DMS 273 (cell line): ENCODE measurements around the gene GLRA1.

Experiments used
- DNase-seq: peaks from one replicate; lab custom pipeline; 2025; ENCODE audit not compliant: unreplicated experiment; lab: John Stamatoyannopoulos, UW

Gene GLRA1

GRCh38 chr5:151924564-151925301 is at the start of gene GLRA1:
TSS of gene GLRA1 (minus strand) at chr5:151924851. CDS start at chr5:151924549, 302 bp downstream.
- peak; percentile 80 for DNase-seq

DNA sequence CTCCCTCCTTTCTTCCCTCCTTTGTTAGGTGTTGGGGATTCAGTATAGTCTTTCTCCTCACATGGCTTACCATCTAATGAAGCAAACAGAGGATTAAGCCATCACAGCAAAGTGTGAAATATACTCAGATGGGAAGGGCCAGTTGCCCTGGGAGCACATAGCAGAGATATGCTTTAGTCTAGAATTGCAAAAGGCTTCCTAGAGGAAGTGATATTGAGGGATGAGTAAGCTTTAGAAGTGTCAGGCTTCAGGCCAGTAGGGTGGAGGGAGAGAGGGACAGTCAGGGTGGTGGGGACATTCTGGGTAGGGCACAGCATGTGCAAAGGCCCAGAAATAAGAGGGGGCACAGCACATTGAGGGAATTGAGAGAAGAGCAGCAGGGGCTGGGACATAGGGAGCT is 46.2 kb upstream of the GLRA1 start:
- no peak for DNase-seq

GRCh38 chr5:151967865-151968264 is 43.2 kb upstream of the GLRA1 start:
- no peak for DNase-seq

DNA sequence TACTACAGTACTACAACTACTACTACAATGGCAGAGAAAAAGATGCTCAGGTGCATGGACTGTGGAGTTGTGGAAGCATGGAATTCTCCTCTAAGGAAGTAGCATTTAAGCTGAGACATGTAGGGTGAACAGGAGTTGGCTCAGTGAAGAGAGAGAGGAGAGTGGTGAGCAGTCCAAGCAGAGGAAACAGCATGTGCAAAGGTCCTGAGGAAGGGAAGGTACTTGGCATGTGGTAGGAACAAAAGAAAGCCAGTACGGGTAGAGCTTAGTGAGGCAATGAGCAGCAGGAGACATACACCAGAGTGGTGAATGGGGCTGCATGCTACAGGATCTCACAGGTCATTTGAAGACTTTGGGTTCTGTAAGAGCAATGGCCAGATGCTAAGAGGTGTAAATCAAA is 41.4 kb upstream of the GLRA1 start:
- no peak for DNase-seq

DNA sequence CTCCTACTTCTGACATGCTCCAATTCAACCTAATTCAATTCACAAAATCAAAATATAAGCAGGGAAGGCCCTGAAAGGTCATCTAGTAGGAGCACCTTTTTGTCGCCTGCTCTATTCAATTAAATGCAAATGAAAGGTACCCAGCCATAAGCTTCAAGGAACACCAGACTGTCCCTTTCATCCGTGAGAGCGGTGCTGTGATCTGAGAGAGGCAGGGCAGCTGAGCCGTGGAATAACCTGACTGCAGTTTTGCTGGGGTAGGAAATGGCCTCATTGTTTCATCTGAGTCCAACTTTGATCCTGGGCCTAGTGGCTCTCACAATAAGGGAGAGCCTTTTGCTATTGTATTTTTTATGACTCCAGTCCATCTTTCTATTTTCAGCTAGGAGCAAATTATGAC is 39.8 kb upstream of the GLRA1 start:
- DNase-seq, result no peak

- DNase-seq, result no peak
Observed at GRCh38 chr5:151961557-151961956, 36.9 kb upstream of the GLRA1 start.

GRCh38 chr5:151958111-151958510 is 33.5 kb upstream of the GLRA1 start:
- no peak for DNase-seq

GRCh38 chr5:151956725-151957124 is 32.1 kb upstream of the GLRA1 start:
- no peak for DNase-seq

DNA sequence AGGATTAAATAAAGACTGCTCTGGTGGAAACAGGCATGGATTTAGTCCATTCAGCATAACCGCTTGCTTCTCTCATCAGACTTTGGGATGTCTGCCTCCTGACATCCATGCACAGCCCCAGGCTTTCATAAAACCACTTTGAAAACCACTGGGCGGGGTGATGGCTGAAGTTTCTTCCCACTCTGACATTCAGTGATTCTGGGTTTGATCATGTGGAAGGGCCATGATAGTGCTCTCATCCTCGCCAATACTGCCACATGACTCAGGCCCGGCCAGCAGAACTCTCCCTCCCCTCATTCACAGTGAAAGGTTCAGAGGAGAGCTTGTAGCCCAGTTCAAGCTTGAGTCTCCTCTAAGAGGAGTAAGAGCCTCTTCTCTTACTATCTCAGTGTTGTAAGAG is 29.6 kb upstream of the GLRA1 start:
- DNase-seq, result no peak

DNA sequence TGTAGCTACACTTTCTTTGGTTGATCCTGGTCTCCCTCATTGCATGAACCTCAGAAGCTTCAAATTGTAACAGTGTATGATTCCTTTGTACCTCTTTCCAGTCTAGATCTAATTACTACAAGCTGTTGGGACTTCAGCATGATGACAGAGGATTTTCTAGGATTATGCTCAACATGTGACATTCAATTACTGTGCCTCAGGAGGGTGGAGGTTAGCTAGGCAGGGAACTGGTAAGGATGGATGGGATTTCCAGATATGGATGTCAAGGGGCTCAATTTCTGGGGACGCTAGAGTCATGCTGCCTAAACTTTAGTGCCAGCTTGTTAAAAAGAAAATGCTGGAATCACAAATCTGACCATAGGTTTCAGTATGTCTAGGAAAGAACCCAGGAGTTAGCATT is 29.2 kb upstream of the GLRA1 start:
- DNase-seq, result no peak

DNA sequence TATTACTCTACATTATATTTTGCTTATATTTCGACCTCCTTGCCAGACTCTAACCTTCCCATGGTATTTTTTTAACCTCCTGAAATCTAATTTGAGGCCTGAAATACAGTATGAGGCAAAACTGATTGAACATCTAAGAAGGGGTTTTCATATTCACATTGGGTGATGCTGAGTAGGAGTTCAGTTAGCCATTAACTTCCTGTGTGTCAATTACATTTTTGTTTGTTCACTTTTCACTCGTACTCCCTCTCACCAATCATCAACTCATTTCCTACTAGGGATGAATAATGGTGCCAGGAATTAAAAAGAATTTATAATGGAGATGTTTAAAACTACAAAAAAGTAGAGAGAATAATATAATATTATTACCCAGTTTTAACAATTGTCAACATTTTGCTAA is 27.6 kb upstream of the GLRA1 start:
- DNase-seq, result no peak

DNA sequence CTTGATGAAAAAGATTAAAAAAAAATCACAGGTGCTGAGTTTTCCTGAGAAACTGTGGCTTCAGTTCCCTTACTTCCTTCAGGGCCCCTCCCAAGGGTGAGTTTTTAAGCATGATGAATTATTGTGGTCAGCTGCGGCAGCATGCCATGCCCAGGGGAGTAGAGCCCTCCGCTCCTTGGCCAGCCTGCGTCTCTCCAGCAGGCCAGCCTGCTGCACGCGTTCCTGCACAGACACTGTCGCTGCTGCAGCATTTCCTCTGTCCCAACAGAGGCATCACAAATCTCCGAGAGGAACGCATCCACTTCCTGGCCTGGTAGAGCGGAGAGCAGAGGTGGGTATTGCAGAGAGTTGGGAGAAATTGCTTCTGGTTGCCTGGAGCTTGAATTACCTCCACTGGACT is 26.1 kb upstream of the GLRA1 start:
- DNase-seq, result no peak

DNA sequence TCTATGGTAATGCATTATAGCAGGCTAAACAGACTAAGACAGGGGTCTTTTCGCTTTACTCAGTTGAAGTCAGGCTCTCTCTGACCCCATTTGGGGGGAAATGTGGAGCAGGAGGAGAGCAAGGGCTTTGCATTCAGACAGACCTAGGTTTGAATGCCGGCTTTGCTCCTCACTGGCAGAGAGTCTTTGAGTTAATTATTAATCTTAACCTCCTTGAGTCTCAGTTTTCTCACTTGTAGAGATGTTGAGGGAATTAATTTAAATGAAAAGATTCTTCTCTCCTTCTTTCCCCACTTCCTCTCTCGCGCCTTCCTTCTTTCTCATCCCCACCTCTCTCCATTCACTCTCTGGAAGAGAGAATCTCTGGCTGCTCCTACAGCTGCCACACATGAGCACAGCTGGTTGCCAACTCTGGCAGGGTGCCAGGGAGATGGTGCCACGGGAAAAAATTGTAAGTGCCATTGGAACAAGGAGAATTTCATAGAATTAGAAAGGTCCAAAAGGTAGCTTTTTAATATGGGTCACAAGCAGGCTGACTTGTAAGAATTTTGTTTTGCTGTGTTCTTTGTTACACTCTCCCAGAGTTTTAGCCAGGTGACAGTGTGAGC is 25.2 kb upstream of the GLRA1 start:
- peak; percentile 11 for DNase-seq

DNA sequence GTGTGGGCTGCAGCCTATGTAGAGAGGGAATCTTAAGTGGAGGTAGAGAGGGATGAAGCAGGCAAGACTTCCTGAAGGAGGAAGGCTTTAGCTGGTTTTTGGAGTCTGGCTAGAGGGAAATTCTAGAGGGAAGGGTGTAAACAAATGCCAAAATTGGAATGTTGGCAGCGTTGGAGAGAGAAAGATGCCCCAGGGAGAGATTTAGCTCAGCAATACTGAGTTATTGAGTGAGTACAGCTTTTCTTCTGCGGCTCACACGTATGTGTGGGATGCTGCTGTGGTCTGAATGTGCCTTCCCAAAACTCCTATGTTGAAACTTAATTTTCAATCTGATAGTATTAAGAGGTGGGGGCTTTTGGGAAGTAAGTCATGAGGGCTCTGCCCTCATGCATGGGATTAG is 24.5 kb upstream of the GLRA1 start:
- no peak for DNase-seq

DNA sequence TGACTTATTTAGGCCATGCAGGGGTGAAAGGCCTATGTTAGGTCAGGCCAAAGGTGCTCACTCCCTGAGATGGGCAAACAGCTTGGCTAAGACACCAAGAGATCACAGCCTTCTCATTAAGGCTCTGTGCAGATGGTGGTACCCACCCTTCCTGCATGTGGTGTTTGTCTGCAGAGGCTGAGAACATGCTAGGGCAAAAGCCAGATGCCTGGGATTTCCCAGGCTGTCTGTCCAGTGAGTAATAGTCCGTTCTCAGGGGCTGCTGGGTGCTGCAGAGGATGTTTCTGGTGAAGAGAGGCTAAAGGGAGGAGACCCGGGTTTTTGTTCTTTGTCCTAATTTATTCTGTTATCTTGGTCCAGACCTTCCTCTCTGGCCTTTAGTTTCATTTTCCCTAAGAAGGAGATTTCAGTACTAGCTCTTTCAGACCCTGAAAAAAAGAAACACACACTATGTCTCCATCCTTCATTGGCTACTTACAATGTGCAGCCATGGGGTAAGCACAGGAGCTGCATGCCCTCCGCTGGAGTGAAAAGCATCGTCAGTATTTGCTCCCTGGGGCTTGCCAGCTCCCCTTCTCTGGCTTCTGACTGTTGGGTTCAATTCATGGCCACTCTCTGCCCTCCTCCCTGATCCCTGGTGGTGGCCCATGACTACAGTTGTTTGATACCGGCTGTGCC is 23.4 kb upstream of the GLRA1 start:
- DNase-seq, result no peak

GRCh38 chr5:151937851-151938250 is 13.2 kb upstream of the GLRA1 start:
- DNase-seq, result peak; percentile 4

GRCh38 chr5:151935135-151935695 is 10.6 kb upstream of the GLRA1 start:
- DNase-seq, result no peak

GRCh38 chr5:151931260-151931659 is 6.6 kb upstream of the GLRA1 start:
- no peak for DNase-seq

GRCh38 chr5:151926188-151926587 is 1.5 kb upstream of the GLRA1 start:
- no peak for DNase-seq

DNA sequence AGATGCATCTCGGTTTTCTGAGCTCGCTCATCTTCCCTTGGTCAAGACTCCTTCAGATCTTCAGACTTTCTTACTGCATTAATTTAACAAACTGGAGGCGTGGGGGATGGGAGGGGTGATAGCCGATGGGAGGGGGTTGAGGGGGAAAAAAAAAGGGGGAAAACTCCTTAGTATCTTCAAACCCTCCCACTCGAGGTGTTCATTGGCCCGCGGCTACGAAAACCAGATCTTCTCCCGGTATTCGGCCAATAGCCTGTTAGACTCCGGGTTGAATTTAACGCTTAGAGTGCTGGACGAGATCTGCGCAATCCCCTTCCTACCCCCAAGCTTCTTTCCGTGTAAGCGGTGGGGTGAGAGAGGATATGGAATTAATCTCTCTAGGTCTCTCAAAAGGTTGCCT is 689 bp upstream of the GLRA1 start:
- no peak for DNase-seq

GRCh38 chr5:151923866-151924476 is 680 bp downstream of the GLRA1 start:
- peak; percentile 74 for DNase-seq

DNA sequence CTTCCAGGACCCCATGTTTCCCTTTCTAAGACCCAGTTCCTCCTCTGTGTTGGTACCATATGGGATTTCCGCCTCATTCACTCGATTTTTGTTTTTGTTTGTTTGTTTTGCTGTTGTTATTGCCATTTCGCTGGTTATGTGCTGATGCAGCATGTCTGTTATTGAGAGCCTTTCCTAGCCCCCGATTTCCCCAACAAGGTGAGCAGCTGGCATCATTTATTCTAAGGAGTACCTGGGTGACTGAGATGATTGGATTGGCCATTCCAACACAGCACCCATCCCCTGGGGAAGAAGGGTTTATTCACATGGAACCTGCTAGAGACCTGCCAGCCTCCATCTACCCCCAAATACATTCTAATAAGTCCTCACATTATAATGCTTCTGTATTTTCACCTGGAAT is 2.7 kb downstream of the GLRA1 start:
- DNase-seq, result no peak
